Measurements from ENCODE around the gene FRYL. TPM values are rescaled to one million over a fixed set of nuclear protein-coding genes. Genes with fewer than 3 reads are reported as not detected.

The FRYL gene
- total RNA-seq, 1 experiment from 2014 or later: 53.9 TPM

DNA sequence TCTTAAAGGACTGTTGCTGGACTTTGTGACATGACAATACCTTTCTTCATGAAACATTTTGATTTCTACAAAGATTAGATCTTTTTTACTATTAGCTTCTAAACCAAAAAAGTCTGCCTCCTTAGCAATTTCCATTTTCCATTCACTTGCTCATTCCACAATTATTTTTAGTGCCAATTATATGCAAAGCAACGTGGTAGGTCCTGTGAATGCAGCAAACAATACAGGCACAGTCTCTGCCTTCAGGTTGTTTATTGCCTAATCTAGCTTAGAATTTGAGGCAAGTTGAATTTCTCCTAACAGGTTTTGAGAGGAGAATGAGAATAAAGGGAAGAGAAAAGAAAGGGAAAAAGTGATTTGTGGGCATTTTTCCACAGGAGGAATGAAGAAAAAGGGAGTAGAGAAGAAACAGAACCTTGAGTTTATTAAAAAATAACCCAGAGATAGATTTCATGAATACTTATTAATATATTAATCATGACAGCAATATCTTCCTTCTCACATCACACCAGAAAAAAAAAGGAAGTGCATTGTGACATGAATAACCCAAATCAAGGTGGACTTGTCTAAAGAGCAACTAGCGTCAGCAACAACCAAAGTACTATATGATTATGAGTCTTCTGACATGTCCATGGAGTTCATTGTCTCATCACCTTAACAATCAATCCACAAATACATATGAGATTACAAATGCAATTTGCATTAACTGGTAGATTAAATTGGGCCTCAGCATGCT, 16.3 kb upstream of the FRYL start:
- Histone ChIP-seq H3K4me2 (no peak overlapping the region), H4K20me1 (ENCODE audit: insufficient read depth) (no peaks in the 10 kb centered on the region), H3K9me3 (ENCODE audit: insufficient read depth, low read depth) (no peaks in the 10 kb centered on the region), H3K27ac (no peak overlapping the region), H3K4me3 (no peak overlapping the region), H3K79me2 (ENCODE audit: low read depth) (no peaks in the 10 kb centered on the region), H3K36me3 (ENCODE audit: low read depth) (no peaks in the 10 kb centered on the region), H3K4me1 (replicated peaks; ENCODE audit: insufficient read depth) (no peaks in the 10 kb centered on the region), H3K27me3 (ENCODE audit: insufficient read depth, low read depth) (no peaks in the 10 kb centered on the region), H3F3A (ENCODE audit: insufficient read depth, low read depth) (no peaks in the 10 kb centered on the region), H3K9me2 (ENCODE audit: insufficient read depth) (no peaks in the 10 kb centered on the region), H2AFZ (no peak overlapping the region)
- BruUV-seq (replicated peaks): no TSS peak
- CTCF ChIA-PET: no interaction called here
- TF ChIP-seq EZH2 (IDR thresholded peaks at IDR 0.05; ENCODE audit: low read depth): no peak
- TF ChIP-seq, protein P1, sequence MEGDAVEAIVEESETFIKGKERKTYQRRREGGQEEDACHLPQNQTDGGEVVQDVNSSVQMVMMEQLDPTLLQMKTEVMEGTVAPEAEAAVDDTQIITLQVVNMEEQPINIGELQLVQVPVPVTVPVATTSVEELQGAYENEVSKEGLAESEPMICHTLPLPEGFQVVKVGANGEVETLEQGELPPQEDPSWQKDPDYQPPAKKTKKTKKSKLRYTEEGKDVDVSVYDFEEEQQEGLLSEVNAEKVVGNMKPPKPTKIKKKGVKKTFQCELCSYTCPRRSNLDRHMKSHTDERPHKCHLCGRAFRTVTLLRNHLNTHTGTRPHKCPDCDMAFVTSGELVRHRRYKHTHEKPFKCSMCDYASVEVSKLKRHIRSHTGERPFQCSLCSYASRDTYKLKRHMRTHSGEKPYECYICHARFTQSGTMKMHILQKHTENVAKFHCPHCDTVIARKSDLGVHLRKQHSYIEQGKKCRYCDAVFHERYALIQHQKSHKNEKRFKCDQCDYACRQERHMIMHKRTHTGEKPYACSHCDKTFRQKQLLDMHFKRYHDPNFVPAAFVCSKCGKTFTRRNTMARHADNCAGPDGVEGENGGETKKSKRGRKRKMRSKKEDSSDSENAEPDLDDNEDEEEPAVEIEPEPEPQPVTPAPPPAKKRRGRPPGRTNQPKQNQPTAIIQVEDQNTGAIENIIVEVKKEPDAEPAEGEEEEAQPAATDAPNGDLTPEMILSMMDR (conservative IDR thresholded peaks at IDR 0.05): no peak
- no peak for DNase-seq
- POLR2A ChIA-PET (ENCODE audit: unreplicated experiment): no interaction called here
- intact Hi-C loops (cut with micrococcal nuclease; ENCODE audit: unreplicated experiment): no loop called here

DNA sequence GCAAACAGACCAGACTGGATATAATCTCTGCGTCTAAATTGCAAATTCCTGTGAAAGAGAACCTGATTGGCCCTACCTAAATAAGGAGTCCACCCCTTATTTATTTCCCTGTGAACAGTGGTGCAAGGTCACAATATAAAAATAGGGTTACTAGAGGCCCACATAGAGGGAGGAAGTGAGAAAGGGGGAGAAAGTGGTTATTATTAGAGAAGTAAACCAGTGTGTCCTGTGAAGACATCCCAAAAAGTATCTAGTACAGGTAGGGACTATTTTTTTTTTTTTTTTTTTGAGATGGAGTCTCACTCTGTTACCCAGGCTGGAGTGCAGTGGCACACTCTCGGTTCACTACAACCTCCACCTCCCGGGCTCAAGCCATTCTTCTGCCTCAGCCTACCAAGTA, 15.0 kb upstream of the FRYL start:
- POLR2A ChIA-PET (ENCODE audit: unreplicated experiment): no interaction called here
- Histone ChIP-seq H3K27me3 (ENCODE audit: insufficient read depth, low read depth) (no peaks in the 10 kb centered on the region), H3K4me3 (no peak overlapping the region), H3K36me3 (ENCODE audit: low read depth) (no peaks in the 10 kb centered on the region), H3K27ac (no peak overlapping the region), H4K20me1 (ENCODE audit: insufficient read depth) (no peaks in the 10 kb centered on the region), H3K4me1 (replicated peaks; ENCODE audit: insufficient read depth) (no peaks in the 10 kb centered on the region), H3K79me2 (ENCODE audit: low read depth) (no peaks in the 10 kb centered on the region), H3K9me2 (ENCODE audit: insufficient read depth) (no peaks in the 10 kb centered on the region), H2AFZ (no peak overlapping the region), H3K9me3 (ENCODE audit: insufficient read depth, low read depth) (no peaks in the 10 kb centered on the region), H3K4me2 (no peak overlapping the region), H3F3A (ENCODE audit: insufficient read depth, low read depth) (no peaks in the 10 kb centered on the region)
- TF ChIP-seq, protein P1 (conservative IDR thresholded peaks at IDR 0.05): no peak
- no peak for TF ChIP-seq EZH2 (IDR thresholded peaks at IDR 0.05; ENCODE audit: low read depth)
- BruUV-seq (replicated peaks): no TSS peak
- intact Hi-C loops (cut with micrococcal nuclease; ENCODE audit: unreplicated experiment): no loop called here
- CTCF ChIA-PET: no interaction called here
- no peak for DNase-seq

DNA sequence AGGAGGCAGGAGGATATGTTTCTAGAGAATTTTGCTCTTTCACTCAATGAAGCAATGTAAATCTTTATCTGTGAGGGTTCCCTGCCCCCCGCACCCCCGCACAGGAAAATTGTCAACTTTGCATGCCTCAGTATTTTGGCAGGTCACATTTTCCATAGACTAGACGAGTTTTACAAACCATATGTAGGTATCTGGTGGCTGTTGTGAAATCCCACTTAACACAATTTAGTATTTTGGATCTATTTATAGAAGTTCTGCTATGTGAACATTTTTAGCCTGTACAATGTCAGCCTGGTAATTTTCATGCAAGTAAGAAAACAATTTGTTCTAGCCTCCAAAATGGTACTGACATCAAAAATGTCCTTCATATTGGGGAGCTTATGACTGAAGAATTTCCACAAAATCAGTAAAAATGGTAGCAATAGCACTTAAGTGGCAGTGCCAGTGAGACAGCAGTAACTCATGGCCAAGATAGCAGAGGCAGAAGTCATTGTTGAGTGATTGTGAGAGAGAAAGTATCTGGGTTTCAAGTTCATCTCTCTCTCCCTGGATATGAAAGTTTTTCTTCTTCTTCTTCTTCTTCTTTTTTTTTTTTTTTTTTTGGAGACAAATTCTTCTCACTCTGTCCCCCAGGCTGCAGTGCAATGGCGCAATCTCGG, 12.4 kb upstream of the FRYL start:
- no peaks in the 10 kb centered on the region for H3K36me3 ChIP-seq (ENCODE audit: low read depth)
- CTCF ChIA-PET: no interaction called here
- H3K9me2 ChIP-seq (ENCODE audit: insufficient read depth): no peaks in the 10 kb centered on the region
- no peaks in the 10 kb centered on the region for H3K4me1 ChIP-seq (replicated peaks; ENCODE audit: insufficient read depth)
- no peak for DNase-seq
- H4K20me1 ChIP-seq (ENCODE audit: insufficient read depth): no peaks in the 10 kb centered on the region
- TF ChIP-seq, protein P1 (conservative IDR thresholded peaks at IDR 0.05): no peak
- TF ChIP-seq EZH2 (IDR thresholded peaks at IDR 0.05; ENCODE audit: low read depth): no peak
- H3K27ac ChIP-seq: no peak overlapping the region
- H3K27me3 ChIP-seq (ENCODE audit: insufficient read depth, low read depth): no peaks in the 10 kb centered on the region
- no peaks in the 10 kb centered on the region for H3K9me3 ChIP-seq (ENCODE audit: insufficient read depth, low read depth)
- no peak overlapping the region for H3K4me3 ChIP-seq
- no TSS peak for BruUV-seq (replicated peaks)
- intact Hi-C loops (cut with micrococcal nuclease; ENCODE audit: unreplicated experiment): no loop called here
- H3K4me2 ChIP-seq: no peak overlapping the region
- POLR2A ChIA-PET (ENCODE audit: unreplicated experiment): no interaction called here
- no peaks in the 10 kb centered on the region for H3K79me2 ChIP-seq (ENCODE audit: low read depth)
- no peaks in the 10 kb centered on the region for H3F3A ChIP-seq (ENCODE audit: insufficient read depth, low read depth)
- no peak overlapping the region for H2AFZ ChIP-seq

Data from PC-9 (cell line).